Stimulated activated CD4-positive, alpha-beta T cell treated with anti-CD3 and anti-CD28 coated beads, Interleukin-1b, Interleukin-23, amount 100 ng/mL, for 1 hour (primary cell): ENCODE results near the gene NR1D1.
"Not testable (repeated sequence)": the region's sequence is repeated elsewhere in the genome, so short reads cannot be mapped to it uniquely, and the experiment has no call there.

ENCODE experiments used
- DNase-seq, 2 donors: peaks; one replicate each; pipeline ENCODE4 v3.0.0-alpha.2; 2020; ENCODE audit warnings: low read depth in 2 of 2

Gene NR1D1

GRCh38 chr17:40100419-40100668 lies at the start of gene NR1D1:
TSS of gene NR1D1 (minus strand) at chr17:40100589. CDS start at chr17:40100094, 495 bp downstream.
- DNase-seq, result no peak

GRCh38 chr17:40148527-40148926 lies 48.1 kb upstream of the NR1D1 start:
- no peak for DNase-seq

GRCh38 chr17:40145476-40145875 lies 45.1 kb upstream of the NR1D1 start:
- DNase-seq, result no peak

GRCh38 chr17:40143166-40143565 lies 42.8 kb upstream of the NR1D1 start:
- DNase-seq, result not testable (repeated sequence)

GRCh38 chr17:40139566-40140058 lies 39.2 kb upstream of the NR1D1 start:
- no peak for DNase-seq

- DNase-seq, result no peak
Measured at GRCh38 chr17:40135817-40136216, 35.4 kb upstream of the NR1D1 start.

- DNase-seq, result no peak
Measured at GRCh38 chr17:40134184-40134583, 33.8 kb upstream of the NR1D1 start.

- DNase-seq, result no peak
Measured at GRCh38 chr17:40130352-40131042, 30.1 kb upstream of the NR1D1 start.

- DNase-seq, result no peak
Measured at GRCh38 chr17:40129498-40129897, 29.1 kb upstream of the NR1D1 start.

GRCh38 chr17:40124279-40125141 lies 24.1 kb upstream of the NR1D1 start:
- no peak for DNase-seq

- no peak for DNase-seq
Measured at GRCh38 chr17:40123811-40124114, 23.4 kb upstream of the NR1D1 start.

- no peak for DNase-seq
Measured at GRCh38 chr17:40122999-40123810, 22.8 kb upstream of the NR1D1 start.

GRCh38 chr17:40122136-40122998 lies 22.0 kb upstream of the NR1D1 start:
- no peak for DNase-seq

GRCh38 chr17:40121181-40122135 lies 21.1 kb upstream of the NR1D1 start, which contains the start of gene MSL1:
TSS of gene MSL1 (plus strand) at chr17:40121971. CDS start at chr17:40122613, 642 bp downstream.
- DNase-seq, result peak; percentile 69 to 79

GRCh38 chr17:40115101-40115436 lies 14.7 kb upstream of the NR1D1 start:
- DNase-seq, result no peak

- DNase-seq, result no peak
Measured at GRCh38 chr17:40113907-40114245, 13.5 kb upstream of the NR1D1 start.

GRCh38 chr17:40113110-40113906 lies 12.9 kb upstream of the NR1D1 start:
- peak; percentile 85 to 91 for DNase-seq

GRCh38 chr17:40112718-40113109 lies 12.3 kb upstream of the NR1D1 start:
- no peak for DNase-seq

GRCh38 chr17:40112191-40112711 lies 11.9 kb upstream of the NR1D1 start:
- DNase-seq, result no peak
